Astrocyte (in vitro differentiated cells and primary cell): ENCODE results near the gene HOXA5. TPM values are rescaled to one million over a fixed set of nuclear protein-coding genes. Genes with fewer than 3 reads are reported as not detected.

Experiments
- DNase-seq: peaks from one replicate; pipeline ENCODE4 v3.0.0-alpha.2; 2010; ENCODE audit warnings: low read depth
- FAIRE-seq: peaks from 2 replicates; lab custom pipeline; 2011; peaks lifted over from hg19 to GRCh38; lab: Jason Lieb, UNC
- H2AFZ ChIP-seq: 2 replicates; pipeline ENCODE4 v1.6.0; 2012; ENCODE audit warnings: low read depth, low read length, inconsistent platforms
- H3K27ac ChIP-seq: 2 replicates; pipeline ENCODE4 v1.5.1; 2011; ENCODE audit warnings: low read depth, low read length, inconsistent platforms
- H3K27me3 ChIP-seq: 2 replicates; pipeline ENCODE4 v1.6.0; 2011; ENCODE audit warnings: low read length, inconsistent platforms; ENCODE audit not compliant: insufficient read depth
- H3K36me3 ChIP-seq: 2 replicates; pipeline ENCODE4 v1.5.1; 2011; ENCODE audit warnings: low read length, inconsistent platforms; ENCODE audit not compliant: insufficient read depth
- H3K4me1 ChIP-seq: 2 replicates; pipeline ENCODE4 v1.5.1; 2011; ENCODE audit warnings: low read length, inconsistent platforms; ENCODE audit not compliant: insufficient read depth
- H3K4me2 ChIP-seq: 2 replicates; pipeline ENCODE4 v1.6.0; 2012; ENCODE audit warnings: low read length, inconsistent platforms
- H3K4me3 ChIP-seq: 2 replicates; pipeline ENCODE4 v1.5.1; 2011; ENCODE audit warnings: low read depth, mild to moderate bottlenecking, low read length, inconsistent platforms; ENCODE audit not compliant: insufficient read depth
- H3K79me2 ChIP-seq: 2 replicates; pipeline ENCODE4 v1.6.0; 2012; ENCODE audit warnings: mild to moderate bottlenecking, low read length, inconsistent platforms; ENCODE audit not compliant: insufficient read depth
- H3K9ac ChIP-seq: 2 replicates; pipeline ENCODE4 v1.6.0; 2012; ENCODE audit warnings: mild to moderate bottlenecking, low read length, inconsistent platforms
- H3K9me3 ChIP-seq: 2 replicates; pipeline ENCODE4 v1.5.1; 2012; ENCODE audit warnings: low read depth, mild to moderate bottlenecking, low read length, inconsistent platforms; ENCODE audit not compliant: insufficient read depth
- H4K20me1 ChIP-seq: 2 replicates; pipeline ENCODE4 v1.6.0; 2012; ENCODE audit warnings: low read length, inconsistent platforms; ENCODE audit not compliant: insufficient read depth
- H3K27ac Mint-ChIP-seq: one replicate; pipeline ENCODE4 v1.8.0; 2021; ENCODE audit warnings: mild to moderate bottlenecking, mixed read lengths; ENCODE audit not compliant: unreplicated experiment
- H3K27me3 Mint-ChIP-seq: one replicate; pipeline ENCODE4 v1.8.0; 2021; ENCODE audit warnings: low read depth, mixed read lengths; ENCODE audit not compliant: unreplicated experiment
- H3K36me3 Mint-ChIP-seq: one replicate; pipeline ENCODE4 v1.8.0; 2021; ENCODE audit warnings: low read depth, mixed read lengths; ENCODE audit not compliant: unreplicated experiment
- H3K4me1 Mint-ChIP-seq: one replicate; pipeline ENCODE4 v1.8.0; 2021; ENCODE audit warnings: low read depth, mixed read lengths; ENCODE audit not compliant: unreplicated experiment
- H3K4me3 Mint-ChIP-seq: one replicate; pipeline ENCODE4 v1.8.0; 2021; ENCODE audit warnings: mild to moderate bottlenecking, moderate library complexity, mixed read lengths; ENCODE audit not compliant: unreplicated experiment
- H3K9me3 Mint-ChIP-seq: one replicate; pipeline ENCODE4 v1.8.0; 2021; ENCODE audit warnings: mild to moderate bottlenecking, mixed read lengths; ENCODE audit not compliant: unreplicated experiment
- EZH2 ChIP-seq: IDR thresholded peaks from 2 replicates; pipeline ENCODE4 v1.6.1; 2012; ENCODE audit warnings: mild to moderate bottlenecking, low read length, inconsistent platforms; ENCODE audit not compliant: insufficient read depth
- total RNA-seq: library from RNA; stranded (reverse); gene quantifications from 2 replicates; pipeline ENCODE4 v1.2.1, GENCODE V29; 2021
- TF ChIP-seq, protein P1 (sequence below): IDR thresholded peaks from 2 replicates; pipeline ENCODE4 v1.5.1; 2011; ENCODE audit warnings: low read depth, mild to moderate bottlenecking, inconsistent platforms, low read length, moderate library complexity; ENCODE audit not compliant: insufficient read depth

HOXA5 gene
- total RNA-seq, 1 donor from 2014 or later: not detected

- Histone ChIP-seq H3K4me2 (no peak overlapping the region), H3K9me3 (peaks cover 6% of the 10 kb centered on the region), H3K9ac (no peak overlapping the region), H3K79me2 (no peaks in the 10 kb centered on the region), H3K36me3 (no peaks in the 10 kb centered on the region), H3K27ac (no peak overlapping the region), H3K4me3 (no peak overlapping the region), H3K4me1 (peaks cover 3% of the 10 kb centered on the region), H4K20me1 (peaks cover 15% of the 10 kb centered on the region), H2AFZ (no peak overlapping the region), H3K27me3 (peaks cover 99% of the 10 kb centered on the region)
- TF ChIP-seq, protein P1, sequence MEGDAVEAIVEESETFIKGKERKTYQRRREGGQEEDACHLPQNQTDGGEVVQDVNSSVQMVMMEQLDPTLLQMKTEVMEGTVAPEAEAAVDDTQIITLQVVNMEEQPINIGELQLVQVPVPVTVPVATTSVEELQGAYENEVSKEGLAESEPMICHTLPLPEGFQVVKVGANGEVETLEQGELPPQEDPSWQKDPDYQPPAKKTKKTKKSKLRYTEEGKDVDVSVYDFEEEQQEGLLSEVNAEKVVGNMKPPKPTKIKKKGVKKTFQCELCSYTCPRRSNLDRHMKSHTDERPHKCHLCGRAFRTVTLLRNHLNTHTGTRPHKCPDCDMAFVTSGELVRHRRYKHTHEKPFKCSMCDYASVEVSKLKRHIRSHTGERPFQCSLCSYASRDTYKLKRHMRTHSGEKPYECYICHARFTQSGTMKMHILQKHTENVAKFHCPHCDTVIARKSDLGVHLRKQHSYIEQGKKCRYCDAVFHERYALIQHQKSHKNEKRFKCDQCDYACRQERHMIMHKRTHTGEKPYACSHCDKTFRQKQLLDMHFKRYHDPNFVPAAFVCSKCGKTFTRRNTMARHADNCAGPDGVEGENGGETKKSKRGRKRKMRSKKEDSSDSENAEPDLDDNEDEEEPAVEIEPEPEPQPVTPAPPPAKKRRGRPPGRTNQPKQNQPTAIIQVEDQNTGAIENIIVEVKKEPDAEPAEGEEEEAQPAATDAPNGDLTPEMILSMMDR: no peak
- no peak for TF ChIP-seq EZH2
- H3K27me3 Mint-ChIP-seq: peaks cover 94% of the 10 kb centered on the region
- H3K4me3 Mint-ChIP-seq: no peak overlapping the region
- H3K4me1 Mint-ChIP-seq: no peaks in the 10 kb centered on the region
- no peak overlapping the region for H3K27ac Mint-ChIP-seq
- no peaks in the 10 kb centered on the region for H3K36me3 Mint-ChIP-seq
- H3K9me3 Mint-ChIP-seq: peaks cover 24% of the 10 kb centered on the region
- FAIRE-seq (no peak), DNase-seq (no peak)
Measured at GRCh38 chr7:27189997-27190748, 46.7 kb upstream of the HOXA5 start.

DNA sequence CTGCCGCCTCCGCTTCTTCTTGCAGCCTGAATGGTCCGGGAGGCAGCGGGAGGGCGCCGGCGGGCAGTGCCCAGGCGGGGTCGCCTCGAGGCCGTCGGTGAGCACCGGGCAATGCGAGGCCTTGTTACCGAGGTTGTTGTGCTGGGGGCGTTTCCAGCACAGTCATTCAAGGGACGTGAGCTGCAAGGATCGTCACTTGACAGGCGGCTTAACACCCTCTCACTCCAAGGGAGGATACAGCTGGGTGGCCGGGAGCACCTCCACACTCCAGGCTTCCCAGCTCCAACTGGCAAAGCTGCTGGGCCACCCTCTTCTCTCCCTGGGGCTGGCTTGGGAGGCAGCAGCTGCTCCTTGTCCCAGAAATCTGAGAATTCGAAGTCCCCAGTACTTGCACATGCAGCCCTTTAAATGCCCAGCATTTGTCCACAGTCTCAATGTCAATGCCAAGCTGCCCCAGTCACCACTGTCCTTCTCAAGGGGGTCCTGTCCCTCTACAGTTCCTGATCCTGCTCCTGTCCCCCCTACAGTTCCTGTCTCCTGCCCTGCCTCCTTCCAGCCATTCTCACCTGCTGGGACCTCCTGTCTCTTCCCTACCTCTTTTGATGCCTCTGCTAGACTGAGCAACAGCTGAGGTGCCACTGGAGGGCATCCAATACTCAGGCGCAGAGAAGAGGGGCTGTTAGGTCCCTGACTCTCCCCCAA is 46.0 kb upstream of the HOXA5 start:
- Histone ChIP-seq H3K4me3 (no peak overlapping the region), H3K9ac (no peak overlapping the region), H3K36me3 (no peaks in the 10 kb centered on the region), H3K27me3 (peaks cover 99% of the 10 kb centered on the region), H3K27ac (no peak overlapping the region), H3K9me3 (peaks cover 6% of the 10 kb centered on the region), H3K4me2 (peak overlapping the region; percentile 68), H3K79me2 (no peaks in the 10 kb centered on the region), H4K20me1 (peaks cover 20% of the 10 kb centered on the region), H2AFZ (peak overlapping the region; percentile 52), H3K4me1 (peaks cover 3% of the 10 kb centered on the region)
- peaks cover 2% of the 10 kb centered on the region for H3K36me3 Mint-ChIP-seq
- H3K27me3 Mint-ChIP-seq: peaks cover 93% of the 10 kb centered on the region
- no peak for DNase-seq
- no peak for FAIRE-seq
- peaks cover 24% of the 10 kb centered on the region for H3K9me3 Mint-ChIP-seq
- H3K4me3 Mint-ChIP-seq: no peak overlapping the region
- peak; percentile 46 for TF ChIP-seq EZH2
- TF ChIP-seq, protein P1: no peak
- no peak overlapping the region for H3K27ac Mint-ChIP-seq
- no peaks in the 10 kb centered on the region for H3K4me1 Mint-ChIP-seq
